ENCODE measurements around the gene RGR.

DNA sequence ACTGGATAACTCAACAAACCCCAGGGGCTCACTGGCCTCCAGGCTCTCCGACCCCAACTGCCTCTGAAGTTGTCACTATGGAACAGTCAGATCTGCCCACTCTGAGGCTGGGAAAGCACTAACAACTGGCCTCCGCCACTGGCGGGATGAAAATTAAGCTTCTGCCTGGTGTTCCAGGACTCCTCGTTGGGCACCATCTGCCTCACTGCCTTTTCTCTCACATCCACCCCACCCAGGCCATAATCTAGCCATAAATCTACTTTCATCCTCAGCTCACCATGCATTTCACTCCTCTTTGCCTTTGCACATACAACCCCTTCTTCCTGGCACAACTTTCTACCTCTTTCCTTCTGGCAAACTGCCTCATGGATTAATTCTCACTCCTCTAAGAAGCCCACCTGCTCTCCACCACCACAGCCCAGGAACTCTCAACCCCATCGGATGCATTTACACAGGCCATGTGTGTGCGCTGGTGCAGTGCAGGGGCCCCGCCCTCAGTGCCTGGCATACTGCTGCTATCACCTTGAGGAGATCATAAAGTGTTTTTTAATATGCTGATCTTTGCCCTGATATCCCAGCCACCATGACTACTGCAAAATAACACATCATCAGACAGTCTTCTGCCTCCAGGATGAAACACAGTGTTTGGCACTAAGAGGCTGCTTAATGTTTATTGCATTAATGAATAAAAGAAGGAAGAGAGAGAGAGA is 46.5 kb upstream of the RGR start:
- no peak for TF ChIP-seq CTCF (IDR thresholded peaks at IDR 0.05)
- no peak for TF ChIP-seq POLR2A (IDR thresholded peaks at IDR 0.05)
